Measurements from ENCODE around the gene ZGLP1. TPM values are rescaled to one million over a fixed set of nuclear protein-coding genes. Genes with fewer than 3 reads are reported as not detected.

ZGLP1 gene
- total and polyA plus RNA-seq, 5 experiments from 2014 or later, result 0.27 to 12.2 (median 10.0) TPM; not detected in 2

DNA sequence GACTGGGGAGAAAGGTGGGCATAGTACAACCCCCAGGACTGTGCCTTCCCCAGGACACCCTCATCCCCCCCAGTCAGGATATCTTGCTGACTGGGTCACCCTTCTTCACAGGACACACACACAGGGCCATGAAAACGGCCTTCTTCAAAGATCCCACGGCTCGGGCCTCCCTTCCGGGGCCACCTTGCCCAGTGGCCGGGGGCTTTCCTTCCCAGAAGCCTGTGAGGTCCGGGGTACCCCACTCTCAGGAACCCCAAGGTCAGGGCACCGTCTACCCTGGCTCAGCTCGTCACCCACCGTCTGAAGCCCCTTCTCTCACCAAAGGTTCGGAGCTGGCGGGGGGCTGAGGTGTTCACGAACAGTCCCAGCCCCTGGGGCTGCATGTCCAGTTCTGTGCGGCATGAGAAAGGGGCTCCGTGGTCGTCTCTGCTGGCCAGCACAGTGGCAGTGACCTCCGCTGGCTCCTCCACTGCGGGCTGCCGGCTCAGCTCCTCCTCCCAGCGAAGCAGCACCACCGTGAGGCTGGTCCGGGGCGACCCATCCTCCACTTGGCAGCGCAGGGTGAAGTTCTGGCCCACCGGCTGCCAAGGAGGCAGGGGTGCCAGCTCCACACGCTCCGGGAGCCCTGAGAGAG is 25.9 kb upstream of the ZGLP1 start:
- ATAC-seq (no peak), DNase-seq (no peak)
- H3K27ac Mint-ChIP-seq, result peak overlapping the region in 3 of 10 donors; percentile 2 to 35 (median 25)
- H3K4me3 Mint-ChIP-seq, result peak overlapping the region in 1 of 10 donors; percentile 9
- peaks cover 15 to 73% (median 58%) of the 10 kb centered on the region in 4 donors for H3K4me1 Mint-ChIP-seq
- H3K36me3 Mint-ChIP-seq, result peaks cover 0 to 30% (median 4%) of the 10 kb centered on the region in 3 donors
- H3K9me3 Mint-ChIP-seq, result no peaks in the 10 kb centered on the region
- POLR2A ChIA-PET, result interaction anchor here (0.5 to 0.6 kb wide), 3 partner anchors 46 to 1235 kb away, joined by 4 to 5 read pairs (median 4); no protein-coding TSS in a partner anchor
- no peaks in the 10 kb centered on the region for H3K27me3 Mint-ChIP-seq

DNA sequence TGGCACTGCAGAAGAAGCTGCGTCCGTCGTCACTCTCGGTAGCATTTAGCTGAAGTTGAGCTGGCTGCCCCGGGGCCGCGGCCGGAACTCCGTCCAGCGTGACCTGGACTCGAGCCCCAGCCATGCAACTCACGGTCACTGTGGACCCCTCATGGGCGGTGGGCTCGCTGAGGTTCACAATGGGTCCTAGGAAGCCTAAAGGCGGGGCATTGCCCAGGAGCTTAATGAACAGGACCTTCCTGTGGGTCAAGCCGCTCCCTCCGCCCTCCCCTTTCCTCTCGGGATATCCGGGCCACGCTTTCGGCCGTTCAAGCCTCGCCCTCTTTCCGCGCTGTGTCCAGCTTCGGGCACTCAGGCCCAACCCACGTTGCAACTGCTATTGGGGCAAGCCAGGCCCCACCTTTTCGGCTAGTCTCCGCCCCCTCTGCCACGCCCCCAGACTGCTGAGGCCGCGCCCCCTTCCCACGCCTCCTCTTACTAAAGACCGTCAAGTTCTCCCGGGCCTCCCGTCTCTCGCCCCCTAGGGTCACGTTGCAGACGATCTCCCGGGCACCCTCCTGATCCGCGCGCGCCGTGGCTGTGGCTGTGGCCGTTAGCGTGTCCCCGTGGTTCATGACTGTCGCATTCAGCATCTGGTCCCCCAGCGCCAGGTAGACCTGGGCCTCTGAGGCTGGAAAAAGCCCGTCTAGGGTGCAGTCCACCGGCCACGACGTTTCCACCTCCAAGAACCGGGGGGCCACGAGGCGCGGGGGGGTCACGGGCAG is 25.2 kb upstream of the ZGLP1 start:
- H3K27me3 Mint-ChIP-seq, result no peaks in the 10 kb centered on the region
- DNase-seq, result peak in 3 of 10 donors; percentile 17 to 25 (median 24)

DNA sequence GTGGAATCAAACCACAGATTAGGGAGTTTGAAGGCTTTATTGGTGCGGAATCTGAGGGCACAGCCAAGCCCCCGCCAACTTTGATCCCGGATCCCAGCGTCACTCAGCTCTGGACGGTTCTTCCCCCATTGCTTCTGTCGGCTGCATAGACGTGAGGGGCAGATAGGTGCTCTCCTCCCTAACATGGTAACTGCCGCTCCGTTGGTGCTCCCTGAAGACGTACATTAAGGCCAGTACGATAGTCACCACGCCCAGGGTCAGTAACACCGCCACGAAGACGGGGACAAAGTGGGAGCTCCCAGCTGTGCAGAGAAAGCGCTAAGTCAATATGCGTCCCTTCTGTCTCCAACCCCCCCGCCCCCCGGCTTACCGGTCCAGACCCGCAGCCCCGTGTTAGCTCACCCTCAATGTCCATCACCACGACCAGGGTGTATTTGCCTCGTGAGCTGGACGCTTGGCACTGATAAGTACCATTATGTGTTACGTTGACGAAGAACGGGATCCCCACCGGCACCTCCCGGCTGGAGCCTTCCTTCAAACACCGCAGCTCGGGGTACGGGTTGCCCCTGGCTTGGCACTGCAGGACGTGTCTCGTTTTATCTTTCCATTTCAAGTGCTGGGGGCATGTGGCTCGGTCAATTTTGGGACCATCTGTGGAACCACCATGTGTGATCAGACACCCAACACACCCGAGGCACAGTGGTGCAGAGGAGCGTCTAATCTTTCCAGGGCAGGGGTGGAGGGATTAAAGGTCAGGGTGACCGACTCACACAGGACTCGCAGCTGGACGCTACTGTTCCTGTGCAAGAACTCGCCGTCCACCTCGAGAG is 24.4 kb upstream of the ZGLP1 start:
- POLR2A ChIA-PET, result interaction anchor here (0.5 to 2.6 kb wide), 15 partner anchors 10 to 628 kb away, joined by 3 to 13 read pairs (median 5); partner anchors contain the start of genes CDC37, ICAM1 and TYK2
- Mint-ChIP-seq H3K4me1 (peaks cover 14 to 68% (median 51%) of the 10 kb centered on the region in 4 donors), H3K36me3 (peaks cover 0 to 42% (median 5%) of the 10 kb centered on the region in 3 donors), H3K27ac (peak overlapping the region; percentile 84 to 97 (median 96)), H3K9me3 (no peaks in the 10 kb centered on the region), H3K4me3 (peak overlapping the region; percentile 93 to 97 (median 96)), H3K27me3 (no peaks in the 10 kb centered on the region)
- ATAC-seq (peak in 1 of 2 donors; percentile 1), DNase-seq (no peak)

More for the DNA sequence above, 25.2 kb upstream of the ZGLP1 start:
- Mint-ChIP-seq H3K36me3 (peaks cover 0 to 36% (median 5%) of the 10 kb centered on the region in 3 donors), H3K9me3 (no peaks in the 10 kb centered on the region), H3K4me3 (peak overlapping the region in 6 of 10 donors; percentile 9 to 96 (median 34)), H3K4me1 (peaks cover 14 to 72% (median 58%) of the 10 kb centered on the region in 4 donors), H3K27ac (peak overlapping the region in 6 of 10 donors; percentile 20 to 96 (median 50))
- ATAC-seq, result no peak
- POLR2A ChIA-PET, result interaction anchor here (0.6 to 2.6 kb wide), 6 partner anchors 9 to 1236 kb away, joined by 3 to 13 read pairs (median 5); partner anchors contain the start of gene TYK2

DNA sequence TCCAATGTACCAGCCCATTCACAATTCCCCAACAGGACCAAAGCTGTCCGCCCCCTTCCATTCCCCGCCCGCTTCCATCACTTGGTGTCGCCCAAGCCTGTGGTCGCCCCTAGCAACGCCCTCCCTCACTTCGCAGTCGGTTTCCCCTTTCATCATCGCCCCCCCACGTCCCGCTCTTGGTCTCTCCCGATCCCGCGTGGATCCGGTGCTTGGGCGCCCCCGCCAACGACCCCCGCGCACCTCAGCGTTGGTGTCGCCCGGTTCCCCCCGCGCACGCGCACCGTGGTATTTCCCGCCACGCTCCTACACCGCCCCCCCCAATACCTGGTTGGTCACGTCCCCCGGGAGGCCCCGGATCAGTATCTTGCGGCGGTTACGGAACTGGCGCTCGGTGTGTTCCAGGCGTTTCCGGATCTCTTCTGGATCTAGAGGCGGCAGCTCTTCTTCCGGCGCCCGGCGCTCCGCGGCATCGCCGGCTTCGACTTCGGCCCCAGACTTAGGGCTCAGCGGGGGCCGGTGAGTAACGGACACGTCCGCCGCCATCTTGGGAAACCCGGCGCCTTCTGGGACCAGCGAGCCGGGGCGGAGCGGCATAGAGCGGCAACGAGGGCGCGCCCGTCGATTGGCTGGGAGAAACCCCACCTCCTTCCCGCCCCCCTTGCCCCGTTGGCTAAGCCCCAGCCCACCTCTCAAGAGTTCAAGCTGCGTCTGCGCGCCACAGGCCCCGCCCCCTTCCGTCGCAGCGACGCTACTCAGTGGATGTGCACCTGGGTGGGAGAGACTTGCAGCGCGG is 23.5 kb upstream of the ZGLP1 start, which contains the start of gene RAVER1:
TSS of gene RAVER1 (minus strand) at position 565 of the 793 bp plus-strand sequence. CDS start at position 543, 22 bp downstream.
- H3K36me3 Mint-ChIP-seq, result peaks cover 0 to 42% (median 7%) of the 10 kb centered on the region in 3 donors
- H3K4me3 Mint-ChIP-seq, result peak within 1 kb of the TSS; percentile 93 to 97 (median 96)

DNA sequence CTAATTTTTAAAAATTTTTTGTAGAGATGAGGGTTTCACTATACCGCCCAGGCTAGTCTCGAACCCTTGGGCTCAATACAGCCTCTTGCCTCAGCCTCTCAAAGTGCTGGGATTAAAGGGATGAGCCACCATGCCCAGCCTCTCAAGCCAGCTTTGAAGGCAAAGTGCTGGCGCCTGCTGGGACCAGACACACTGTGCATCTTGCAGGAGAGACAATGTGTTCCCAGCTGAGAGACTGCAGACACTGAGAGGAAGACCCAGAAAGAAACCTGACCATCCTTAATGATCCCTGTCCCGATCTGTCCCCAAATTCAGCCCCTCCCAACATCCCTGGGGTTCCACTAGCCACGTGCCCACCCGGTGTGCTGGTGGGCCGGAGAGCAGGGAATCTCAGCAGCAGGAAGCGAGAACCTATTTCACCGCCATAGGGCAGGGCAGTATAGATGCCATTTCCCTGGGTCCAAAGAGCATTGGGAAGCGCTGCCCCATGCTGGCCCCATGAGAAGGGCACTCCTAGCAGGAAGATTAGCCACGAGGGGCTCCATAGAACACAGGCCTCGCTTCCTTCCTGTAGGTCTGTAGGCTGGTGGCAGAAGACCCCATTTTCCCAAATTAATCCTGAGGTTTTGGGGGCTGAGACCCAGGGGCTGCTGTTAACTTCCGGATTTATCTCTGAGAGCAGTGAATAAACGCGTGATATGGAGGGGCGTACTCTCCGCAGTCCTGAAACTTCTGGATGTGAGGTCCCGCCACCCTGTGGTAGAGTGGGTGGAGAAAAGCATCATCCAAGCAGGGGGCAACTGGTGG is 22.7 kb upstream of the ZGLP1 start:
- Mint-ChIP-seq H3K27ac (peak overlapping the region; percentile 84 to 97 (median 96)), H3K36me3 (peaks cover 0 to 49% (median 7%) of the 10 kb centered on the region in 3 donors)

More for the DNA sequence above, 23.5 kb upstream of the ZGLP1 start, which contains the start of gene RAVER1:
- no peaks in the 10 kb centered on the region for H3K27me3 Mint-ChIP-seq
- peak; percentile 95 to 99 (median 98) for DNase-seq
- POLR2A ChIA-PET, result interaction anchor here (0.5 to 2.6 kb wide), 18 partner anchors 10 to 627 kb away, joined by 3 to 13 read pairs (median 5); partner anchors contain the start of genes CDC37, ICAM1 and TYK2
- H3K9me3 Mint-ChIP-seq, result no peaks in the 10 kb centered on the region
- H3K27ac Mint-ChIP-seq, result peak within 1 kb of the TSS; percentile 84 to 97 (median 96)
- peaks cover 8 to 60% (median 43%) of the 10 kb centered on the region in 4 donors for H3K4me1 Mint-ChIP-seq
- peak; percentile 93 to 95 for ATAC-seq

DNA sequence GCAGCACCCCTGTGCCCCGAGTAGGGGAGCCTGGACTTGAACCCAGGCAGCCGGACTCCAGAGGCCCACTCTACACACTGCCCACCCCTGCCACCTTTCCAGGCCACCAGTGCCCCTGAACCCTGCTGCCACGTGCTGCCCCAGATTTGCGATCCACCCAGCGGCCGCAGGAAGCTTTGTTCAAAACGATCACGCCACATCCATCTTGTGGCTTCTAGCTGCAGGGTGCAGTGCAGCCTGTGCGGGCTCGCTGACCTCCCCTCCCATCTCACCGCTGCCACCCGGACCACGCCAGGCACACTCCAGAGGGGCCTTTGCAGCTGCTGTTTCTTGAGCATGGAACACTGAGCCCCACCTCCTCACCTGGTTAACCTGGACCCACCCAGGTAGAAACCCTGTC is 19.9 kb upstream of the ZGLP1 start:
- Mint-ChIP-seq H3K36me3 (peaks cover 0 to 57% (median 7%) of the 10 kb centered on the region in 3 donors), H3K4me1 (peaks cover 8 to 39% (median 34%) of the 10 kb centered on the region in 4 donors), H3K4me3 (no peak overlapping the region), H3K27ac (peak overlapping the region in 1 of 10 donors; percentile 41), H3K27me3 (no peaks in the 10 kb centered on the region), H3K9me3 (no peaks in the 10 kb centered on the region)
- POLR2A ChIA-PET, result interaction anchor here (1.6 to 1.8 kb wide), 2 partner anchors 49 to 59 kb away, joined by 5 to 6 read pairs; partner anchors contain the start of gene ICAM1
- DNase-seq (no peak), ATAC-seq (no peak)

More for the DNA sequence above, 22.7 kb upstream of the ZGLP1 start:
- DNase-seq, result no peak
- H3K4me1 Mint-ChIP-seq, result peaks cover 8 to 56% (median 40%) of the 10 kb centered on the region in 4 donors
- no peak for ATAC-seq
- no peaks in the 10 kb centered on the region for H3K9me3 Mint-ChIP-seq
- no peaks in the 10 kb centered on the region for H3K27me3 Mint-ChIP-seq
- H3K4me3 Mint-ChIP-seq, result peak overlapping the region; percentile 93 to 97 (median 96)
- POLR2A ChIA-PET, result interaction anchor here (0.7 to 2.6 kb wide), 11 partner anchors 9 to 189 kb away, joined by 3 to 13 read pairs (median 6); partner anchors contain the start of genes CDC37, ICAM1 and TYK2

DNA sequence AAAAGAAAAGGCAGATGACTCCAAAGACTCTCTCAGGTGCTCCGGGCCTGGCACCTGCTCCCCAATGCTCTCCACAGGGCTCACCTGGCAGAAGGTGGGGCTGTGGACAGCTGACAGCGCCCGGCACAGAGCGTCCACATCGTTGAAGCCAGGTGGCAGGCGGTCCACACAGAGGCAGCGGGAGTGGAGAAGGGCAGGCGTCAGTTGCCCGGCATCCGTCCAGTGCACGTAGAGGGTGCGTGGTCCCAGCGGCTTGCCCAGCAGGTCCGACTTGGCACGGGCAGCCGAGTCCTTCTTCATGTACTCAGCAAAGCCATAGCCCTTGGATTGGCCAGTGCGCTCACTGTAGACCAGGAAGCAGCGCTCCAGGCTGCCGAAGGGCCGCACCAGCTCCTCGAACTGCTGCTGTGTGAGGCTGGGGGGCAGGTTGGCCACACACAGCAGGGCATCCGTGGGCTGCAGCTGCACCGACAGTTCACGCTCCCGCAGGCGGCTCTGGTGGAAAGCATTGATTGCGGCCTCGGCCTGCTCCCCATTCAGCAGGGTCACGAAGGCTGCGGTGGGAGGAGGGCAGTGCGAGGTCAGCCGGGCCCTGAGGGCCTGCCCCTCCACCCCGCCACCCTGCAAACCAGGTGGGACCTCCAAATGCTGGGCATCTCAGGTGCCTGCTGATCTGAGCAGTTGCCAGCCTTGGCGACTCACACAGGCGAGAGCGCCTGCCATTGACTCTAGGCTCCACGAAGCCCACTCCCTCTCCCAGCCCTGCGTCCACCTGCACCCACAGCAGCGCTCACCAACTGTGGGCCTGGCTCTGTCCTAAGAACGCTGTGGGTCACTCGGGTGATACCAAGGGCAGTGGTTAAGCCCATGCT is 19.2 kb upstream of the ZGLP1 start:
- ATAC-seq, result no peak
- H3K27me3 Mint-ChIP-seq, result no peaks in the 10 kb centered on the region
- H3K4me3 Mint-ChIP-seq, result no peak overlapping the region
- DNase-seq, result no peak
- peaks cover 8 to 34% (median 27%) of the 10 kb centered on the region in 4 donors for H3K4me1 Mint-ChIP-seq
- H3K36me3 Mint-ChIP-seq, result peaks cover 0 to 62% (median 9%) of the 10 kb centered on the region in 3 donors
- POLR2A ChIA-PET, result no interaction called here
- H3K9me3 Mint-ChIP-seq, result no peaks in the 10 kb centered on the region
- H3K27ac Mint-ChIP-seq, result peak overlapping the region in 1 of 10 donors; percentile 34

DNA sequence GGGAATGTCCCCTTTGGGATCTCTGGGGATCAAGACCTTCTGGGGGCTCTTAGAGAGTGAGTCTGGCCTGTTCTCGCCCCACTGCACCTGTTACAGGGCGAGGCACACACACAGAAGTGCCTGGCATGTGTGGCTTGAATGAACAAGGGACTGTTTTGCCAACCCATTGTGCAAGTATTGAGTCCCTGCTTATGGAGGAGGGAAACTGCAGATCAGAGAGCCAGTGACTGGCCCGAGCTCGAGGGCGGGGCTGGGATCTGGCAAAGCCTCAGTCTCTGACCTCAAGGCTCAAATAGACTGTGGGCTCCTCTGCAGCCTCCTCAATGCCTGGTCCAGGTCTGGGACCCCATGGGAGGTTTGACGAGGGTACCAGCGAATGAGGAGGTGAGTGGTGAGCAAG is 18.2 kb upstream of the ZGLP1 start:
- no peak for DNase-seq

DNA sequence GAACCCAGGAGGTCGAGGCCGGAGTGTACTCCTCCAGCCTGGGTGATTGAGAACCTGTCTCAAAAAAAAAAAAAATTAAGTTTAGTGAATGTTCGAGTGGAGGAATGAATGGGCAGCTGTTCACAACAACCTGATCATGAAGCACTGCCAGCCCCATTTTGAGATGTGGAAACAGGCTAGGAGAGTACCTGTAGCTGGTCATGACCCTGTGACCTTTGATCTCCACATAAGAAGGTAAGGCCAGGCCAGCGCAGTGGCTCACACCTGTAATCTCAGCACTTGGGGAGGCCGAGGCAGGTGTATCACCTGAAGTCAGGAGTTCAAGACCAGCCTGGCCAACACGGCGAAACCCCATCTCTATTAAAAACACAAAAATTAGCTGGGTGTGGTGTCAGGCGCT is 16.1 kb upstream of the ZGLP1 start:
- no peak for DNase-seq
- Mint-ChIP-seq H3K4me3 (peak overlapping the region in 1 of 10 donors; percentile 29), H3K4me1 (peaks cover 4 to 12% (median 6%) of the 10 kb centered on the region in 4 donors), H3K9me3 (no peaks in the 10 kb centered on the region), H3K36me3 (peaks cover 0 to 69% (median 7%) of the 10 kb centered on the region in 3 donors), H3K27ac (no peak overlapping the region), H3K27me3 (no peaks in the 10 kb centered on the region)
- POLR2A ChIA-PET, result interaction anchor here (0.7 to 1.0 kb wide), 2 partner anchors 16 to 192 kb away, joined by 3 to 4 read pairs; no protein-coding TSS in a partner anchor
- no peak for ATAC-seq

More for the DNA sequence above, 18.2 kb upstream of the ZGLP1 start:
- POLR2A ChIA-PET, result interaction anchor here (0.6 kb wide), 1 partner anchor 282 kb away, joined by 3 read pairs; no protein-coding TSS in a partner anchor
- H3K27ac Mint-ChIP-seq, result no peak overlapping the region
- H3K4me1 Mint-ChIP-seq, result peaks cover 3 to 27% (median 18%) of the 10 kb centered on the region in 4 donors
- no peaks in the 10 kb centered on the region for H3K9me3 Mint-ChIP-seq
- H3K36me3 Mint-ChIP-seq, result peaks cover 0 to 66% (median 5%) of the 10 kb centered on the region in 3 donors
- ATAC-seq, result no peak
- no peaks in the 10 kb centered on the region for H3K27me3 Mint-ChIP-seq
- no peak overlapping the region for H3K4me3 Mint-ChIP-seq
